BE2C (cell line): ENCODE data around the gene PRKCSH.
"Not testable (repeated sequence)": the region's sequence is repeated elsewhere in the genome, so short reads cannot be mapped to it uniquely, and the experiment has no call there.

Source experiments
- DNase-seq: peaks from one replicate; pipeline ENCODE4 v3.0.0-alpha.2; 2020
- H3K27me3 ChIP-seq: fragments of 250-450 bp; sonication (Bioruptor Pico); 2 replicates; pipeline ENCODE4 v1.5.1; 2020; ENCODE audit warnings: mild to moderate bottlenecking
- H3K36me3 ChIP-seq: fragments of 250-450 bp; sonication (Bioruptor Pico); 2 replicates; pipeline ENCODE4 v1.5.1; 2020; ENCODE audit warnings: mild to moderate bottlenecking
- H3K4me1 ChIP-seq: fragments of 250-450 bp; sonication (Bioruptor Pico); 2 replicates; pipeline ENCODE4 v1.5.1; 2020
- H3K4me3 ChIP-seq: 2 replicates; pipeline ENCODE4 v1.5.1; 2011; ENCODE audit warnings: low read depth, low read length
- H3K9me3 ChIP-seq: fragments of 250-450 bp; sonication (Bioruptor Pico); 2 replicates; pipeline ENCODE4 v1.5.1; 2020
- CTCF ChIP-seq: IDR thresholded peaks from 2 replicates; pipeline ENCODE4 v1.5.1; 2012; ENCODE audit warnings: mild to moderate bottlenecking, low read depth, low read length

Gene PRKCSH

GRCh38 chr19:11453468-11454341, 18.3 kb downstream of the PRKCSH start:
- DNase-seq, result no peak
- H3K27me3 ChIP-seq, result no peaks in the 10 kb centered on the region
- no peaks in the 10 kb centered on the region for H3K4me1 ChIP-seq
- H3K9me3 ChIP-seq, result no peaks in the 10 kb centered on the region
- H3K36me3 ChIP-seq, result peaks cover 21% of the 10 kb centered on the region
- TF ChIP-seq CTCF, result peak; percentile 57
- H3K4me3 ChIP-seq, result no peak overlapping the region

GRCh38 chr19:11455233-11455554, 19.8 kb downstream of the PRKCSH start:
- not testable (repeated sequence) for H3K4me1 ChIP-seq

GRCh38 chr19:11456659-11457058, 21.2 kb downstream of the PRKCSH start:
- no peaks in the 10 kb centered on the region for H3K4me1 ChIP-seq
- peaks cover 13% of the 10 kb centered on the region for H3K36me3 ChIP-seq
- H3K27me3 ChIP-seq, result no peaks in the 10 kb centered on the region
- no peak for TF ChIP-seq CTCF
- H3K4me3 ChIP-seq, result no peak overlapping the region
- DNase-seq, result no peak
- no peaks in the 10 kb centered on the region for H3K9me3 ChIP-seq

More at GRCh38 chr19:11455233-11455554, 19.8 kb downstream of the PRKCSH start:
- H3K27me3 ChIP-seq, H3K4me3 ChIP-seq, DNase-seq, H3K9me3 ChIP-seq: not testable (repeated sequence)
- H3K36me3 ChIP-seq, result peaks cover 13% of the 10 kb centered on the region

GRCh38 chr19:11457115-11457514, 21.7 kb downstream of the PRKCSH start:
- no peak for TF ChIP-seq CTCF
- Histone ChIP-seq H3K9me3 (no peaks in the 10 kb centered on the region), H3K4me3 (no peak overlapping the region), H3K36me3 (peaks cover 13% of the 10 kb centered on the region), H3K4me1 (no peaks in the 10 kb centered on the region), H3K27me3 (no peaks in the 10 kb centered on the region)
- DNase-seq, result no peak

- Histone ChIP-seq H3K4me3 (no peak overlapping the region), H3K9me3 (no peaks in the 10 kb centered on the region), H3K4me1 (no peaks in the 10 kb centered on the region), H3K36me3 (peaks cover 13% of the 10 kb centered on the region), H3K27me3 (no peaks in the 10 kb centered on the region)
- DNase-seq, result no peak
- no peak for TF ChIP-seq CTCF
Observed at GRCh38 chr19:11457831-11458230, 22.4 kb downstream of the PRKCSH start.

- Histone ChIP-seq H3K4me3 (no peak overlapping the region), H3K4me1 (no peaks in the 10 kb centered on the region), H3K9me3 (no peaks in the 10 kb centered on the region), H3K36me3 (peaks cover 15% of the 10 kb centered on the region), H3K27me3 (no peaks in the 10 kb centered on the region)
- TF ChIP-seq CTCF, result no peak
- no peak for DNase-seq
Observed at GRCh38 chr19:11458236-11458900, 22.9 kb downstream of the PRKCSH start.

- H3K27me3 ChIP-seq, H3K4me1 ChIP-seq, H3K9me3 ChIP-seq, H3K4me3 ChIP-seq, DNase-seq: not testable (repeated sequence)
- H3K36me3 ChIP-seq, result peaks cover 17% of the 10 kb centered on the region
Observed at GRCh38 chr19:11458912-11459311, 23.5 kb downstream of the PRKCSH start.
